Measurements from ENCODE around the gene PHB1.

PHB1 gene

DNA sequence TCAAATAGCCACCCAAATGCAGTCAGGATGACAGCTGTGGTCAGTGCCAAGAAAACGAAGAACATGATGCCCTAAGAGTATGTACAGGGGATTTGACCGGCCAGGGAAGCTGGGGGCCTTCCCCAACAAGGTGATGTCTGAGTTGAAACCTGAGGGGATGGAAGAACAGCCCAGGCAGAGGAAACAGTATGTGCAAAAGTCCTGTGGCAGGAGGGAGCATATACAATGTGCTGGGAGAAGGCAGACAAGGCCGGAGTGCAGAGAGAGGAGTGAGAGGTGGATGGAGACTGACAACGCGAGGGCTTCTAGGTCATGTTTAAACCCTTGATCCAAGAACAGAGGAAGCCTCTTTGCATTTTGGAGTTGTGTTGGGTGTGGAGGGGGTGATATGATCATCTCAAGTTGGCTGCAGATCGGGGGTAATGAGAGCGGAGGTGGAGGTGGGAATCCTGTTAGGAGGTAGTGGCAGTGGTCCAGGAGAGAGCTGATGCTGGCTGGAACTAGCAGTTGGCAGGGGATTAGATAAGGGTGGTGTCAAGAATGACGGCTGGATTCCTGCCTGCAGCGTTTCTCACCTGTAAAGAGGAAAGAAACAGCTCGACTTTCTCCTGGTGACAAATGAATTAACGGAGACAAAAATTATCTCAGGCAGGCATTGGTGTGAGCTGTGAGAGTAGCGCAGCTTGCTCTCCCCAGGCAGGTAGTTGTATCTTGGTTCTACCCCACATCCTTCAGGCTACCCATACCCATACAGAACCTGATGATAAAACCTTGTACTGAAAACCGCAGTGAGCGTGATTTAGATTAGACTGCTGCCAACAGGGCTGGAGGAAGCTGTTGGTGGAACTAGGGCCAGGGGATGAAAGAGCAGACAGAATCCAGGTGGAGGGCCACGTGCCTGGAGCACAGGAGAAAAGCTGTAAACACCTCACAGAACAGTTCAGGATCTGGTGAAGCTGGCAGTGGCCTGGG is 43.2 kb upstream of the PHB1 start:
- H3K27ac Mint-ChIP-seq: peak overlapping the region in 2 of 3 experiments; percentile 93 to 97
- no peaks in the 10 kb centered on the region for H3K36me3 Mint-ChIP-seq (ENCODE audit: low read depth)
- peak overlapping the region in 1 of 3 experiments; percentile 22 for H3K4me3 Mint-ChIP-seq
- TF ChIP-seq, protein P1, sequence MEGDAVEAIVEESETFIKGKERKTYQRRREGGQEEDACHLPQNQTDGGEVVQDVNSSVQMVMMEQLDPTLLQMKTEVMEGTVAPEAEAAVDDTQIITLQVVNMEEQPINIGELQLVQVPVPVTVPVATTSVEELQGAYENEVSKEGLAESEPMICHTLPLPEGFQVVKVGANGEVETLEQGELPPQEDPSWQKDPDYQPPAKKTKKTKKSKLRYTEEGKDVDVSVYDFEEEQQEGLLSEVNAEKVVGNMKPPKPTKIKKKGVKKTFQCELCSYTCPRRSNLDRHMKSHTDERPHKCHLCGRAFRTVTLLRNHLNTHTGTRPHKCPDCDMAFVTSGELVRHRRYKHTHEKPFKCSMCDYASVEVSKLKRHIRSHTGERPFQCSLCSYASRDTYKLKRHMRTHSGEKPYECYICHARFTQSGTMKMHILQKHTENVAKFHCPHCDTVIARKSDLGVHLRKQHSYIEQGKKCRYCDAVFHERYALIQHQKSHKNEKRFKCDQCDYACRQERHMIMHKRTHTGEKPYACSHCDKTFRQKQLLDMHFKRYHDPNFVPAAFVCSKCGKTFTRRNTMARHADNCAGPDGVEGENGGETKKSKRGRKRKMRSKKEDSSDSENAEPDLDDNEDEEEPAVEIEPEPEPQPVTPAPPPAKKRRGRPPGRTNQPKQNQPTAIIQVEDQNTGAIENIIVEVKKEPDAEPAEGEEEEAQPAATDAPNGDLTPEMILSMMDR (IDR thresholded peaks at IDR 0.05; ENCODE audit: unreplicated experiment in 3 of 3): no peak
- H3K4me1 Mint-ChIP-seq: peaks cover 59% of the 10 kb centered on the region
- H3K27me3 Mint-ChIP-seq (ENCODE audit: low read depth): peaks cover 28% of the 10 kb centered on the region
- H3K9me3 Mint-ChIP-seq: no peaks in the 10 kb centered on the region

DNA sequence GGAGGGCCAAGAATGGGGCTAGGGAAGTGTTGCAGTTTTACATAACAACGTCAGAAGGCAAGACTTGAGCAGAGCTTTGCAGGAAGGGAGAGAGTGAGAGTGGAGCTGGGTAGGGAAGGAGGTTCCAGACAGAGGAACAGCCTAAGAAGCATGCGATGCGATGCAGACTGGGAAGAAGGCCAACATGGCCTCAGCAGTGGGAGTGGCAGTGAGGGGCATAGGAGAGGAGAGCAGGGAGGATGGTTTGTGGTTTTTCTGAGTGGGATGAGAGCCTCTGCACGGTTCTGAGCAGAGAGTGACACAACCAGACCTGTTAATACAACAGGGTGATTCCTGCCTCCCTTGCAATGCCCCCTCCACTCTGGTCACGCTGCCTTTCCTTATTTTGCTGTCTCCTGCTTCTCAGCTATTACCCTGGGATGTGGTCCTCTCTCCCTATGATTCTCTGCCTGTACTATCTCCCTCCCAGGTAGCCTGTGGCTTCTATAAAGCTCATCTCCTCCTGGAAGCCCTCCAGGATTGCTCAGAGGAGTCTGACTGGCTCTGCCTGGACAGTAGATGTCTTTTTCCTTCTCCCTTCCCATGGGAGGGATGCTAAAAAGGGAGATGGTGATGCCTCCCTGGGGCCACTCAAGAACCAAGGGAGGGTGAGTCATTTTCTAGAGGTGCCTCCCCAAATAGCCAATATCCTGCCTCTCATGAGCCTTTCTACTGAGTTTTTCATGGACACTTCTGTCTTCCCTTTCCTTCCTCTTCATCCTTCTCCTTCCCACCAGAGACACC is 41.7 kb upstream of the PHB1 start:
- Mint-ChIP-seq H3K4me1 (peaks cover 62% of the 10 kb centered on the region), H3K4me3 (peak overlapping the region in 1 of 3 experiments; percentile 17), H3K27ac (peak overlapping the region; percentile 93 to 97 (median 94)), H3K36me3 (ENCODE audit: low read depth) (no peaks in the 10 kb centered on the region), H3K9me3 (no peaks in the 10 kb centered on the region), H3K27me3 (ENCODE audit: low read depth) (peaks cover 28% of the 10 kb centered on the region)
- TF ChIP-seq, protein P1 (IDR thresholded peaks at IDR 0.05; ENCODE audit: unreplicated experiment in 3 of 3): no peak

DNA sequence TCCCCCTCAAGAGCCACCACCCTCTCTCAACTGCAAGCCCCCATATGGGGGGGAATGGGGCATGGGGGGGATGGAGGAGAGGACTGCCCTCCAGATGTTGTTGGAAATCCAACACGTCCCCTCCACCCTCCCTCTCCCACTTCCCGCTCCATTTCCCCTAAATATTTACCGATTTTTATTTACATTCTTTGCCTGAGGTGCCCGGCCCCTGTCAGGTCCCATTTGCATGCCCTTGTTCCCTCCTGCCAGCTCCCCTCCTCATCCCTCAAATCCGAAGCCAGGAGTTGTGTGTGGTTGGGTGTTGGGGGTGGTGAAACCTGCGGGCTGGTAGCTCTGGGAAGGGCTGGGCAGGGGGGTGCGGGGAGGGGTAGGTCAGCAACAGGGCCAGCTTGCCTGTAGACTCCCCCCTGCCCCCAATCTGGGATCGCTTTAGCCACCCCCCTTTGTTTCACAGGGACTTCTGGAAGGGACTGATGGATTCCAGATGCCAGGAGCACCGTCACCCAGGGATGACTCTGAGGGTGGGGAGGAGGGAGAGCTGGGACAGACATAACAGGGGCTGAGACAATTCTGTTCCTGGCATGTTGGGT is 40.7 kb upstream of the PHB1 start:
- Mint-ChIP-seq H3K9me3 (no peaks in the 10 kb centered on the region), H3K4me3 (no peak overlapping the region), H3K27ac (peak overlapping the region; percentile 93 to 97 (median 94)), H3K4me1 (peaks cover 58% of the 10 kb centered on the region), H3K27me3 (ENCODE audit: low read depth) (peaks cover 31% of the 10 kb centered on the region), H3K36me3 (ENCODE audit: low read depth) (no peaks in the 10 kb centered on the region)
- TF ChIP-seq, protein P1 (IDR thresholded peaks at IDR 0.05; ENCODE audit: unreplicated experiment in 3 of 3): no peak

DNA sequence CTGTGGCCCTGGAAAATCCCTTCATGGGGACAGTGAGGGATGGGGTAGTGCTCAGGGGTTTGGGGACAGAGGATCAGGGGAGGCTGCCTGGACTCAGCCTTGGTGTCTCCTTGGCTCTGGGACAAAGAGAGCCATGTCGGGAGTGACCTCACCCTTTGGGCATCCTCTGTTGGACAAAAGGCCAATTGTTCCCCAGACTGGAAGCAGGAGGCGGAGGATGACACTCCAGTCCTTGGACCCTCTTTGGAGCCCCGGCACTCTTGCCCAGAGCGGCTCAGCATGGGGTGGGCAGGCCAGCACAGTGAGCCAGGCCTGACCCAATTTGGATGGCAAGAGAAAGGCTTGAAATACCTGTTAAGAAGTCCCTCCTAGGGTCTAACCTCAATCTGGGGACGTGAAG is 39.4 kb upstream of the PHB1 start:
- H3K27me3 Mint-ChIP-seq (ENCODE audit: low read depth): peaks cover 24% of the 10 kb centered on the region
- H3K4me3 Mint-ChIP-seq: no peak overlapping the region
- peak overlapping the region; percentile 37 to 93 (median 89) for H3K27ac Mint-ChIP-seq
- TF ChIP-seq, protein P1 (IDR thresholded peaks at IDR 0.05; ENCODE audit: unreplicated experiment in 3 of 3): no peak
- H3K36me3 Mint-ChIP-seq (ENCODE audit: low read depth): no peaks in the 10 kb centered on the region
- no peaks in the 10 kb centered on the region for H3K9me3 Mint-ChIP-seq
- peaks cover 47% of the 10 kb centered on the region for H3K4me1 Mint-ChIP-seq

DNA sequence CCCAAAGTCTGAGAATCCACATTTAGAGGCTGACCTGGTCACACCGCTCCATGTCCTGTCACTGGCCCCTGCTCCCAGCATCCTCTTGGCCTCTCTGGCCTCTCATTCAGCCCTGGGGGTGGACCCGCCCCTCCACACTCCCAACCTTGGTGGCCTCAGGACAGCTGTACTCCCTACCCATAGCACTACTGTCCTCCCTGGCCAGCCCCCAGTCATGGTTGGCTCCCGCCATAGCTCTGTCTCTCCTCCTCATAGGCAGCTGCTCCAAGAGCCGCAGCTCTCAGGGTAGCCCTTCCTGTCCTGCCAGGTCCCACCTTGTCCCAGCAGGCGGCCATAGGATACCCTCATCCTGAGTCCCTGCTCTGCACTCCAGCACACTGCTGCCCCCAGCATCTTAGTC is 38.0 kb upstream of the PHB1 start:
- peaks cover 22% of the 10 kb centered on the region for H3K27me3 Mint-ChIP-seq (ENCODE audit: low read depth)
- no peaks in the 10 kb centered on the region for H3K9me3 Mint-ChIP-seq
- no peak overlapping the region for H3K4me3 Mint-ChIP-seq
- TF ChIP-seq, protein P1 (IDR thresholded peaks at IDR 0.05; ENCODE audit: unreplicated experiment in 3 of 3): no peak
- H3K36me3 Mint-ChIP-seq (ENCODE audit: low read depth): no peaks in the 10 kb centered on the region
- H3K27ac Mint-ChIP-seq: peak overlapping the region in 1 of 3 experiments; percentile 51
- peaks cover 44% of the 10 kb centered on the region for H3K4me1 Mint-ChIP-seq

All from nephron (organoid).